ENCODE measurements around the gene NAV3.

DNA sequence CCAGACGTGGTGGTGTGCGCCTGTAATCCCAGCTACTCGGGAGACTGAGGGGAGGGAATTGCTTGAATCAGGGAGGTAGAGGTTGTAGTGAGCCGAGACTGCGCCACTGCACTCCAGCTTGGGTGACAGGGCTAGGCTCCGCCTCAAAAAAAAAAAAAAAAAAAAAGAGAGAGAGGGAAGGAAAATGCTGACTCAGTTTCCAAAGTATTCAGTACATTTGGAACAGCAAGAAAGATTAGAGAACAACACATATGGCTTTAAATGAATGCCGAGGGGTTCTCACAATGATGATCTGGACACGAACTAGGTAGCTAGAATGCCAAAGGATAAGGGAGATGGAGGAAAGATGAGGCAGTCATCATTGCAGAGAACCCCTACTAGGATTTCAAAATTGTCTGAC lies 97.4 kb downstream of the NAV3 start:
- TF ChIP-seq, protein P1, sequence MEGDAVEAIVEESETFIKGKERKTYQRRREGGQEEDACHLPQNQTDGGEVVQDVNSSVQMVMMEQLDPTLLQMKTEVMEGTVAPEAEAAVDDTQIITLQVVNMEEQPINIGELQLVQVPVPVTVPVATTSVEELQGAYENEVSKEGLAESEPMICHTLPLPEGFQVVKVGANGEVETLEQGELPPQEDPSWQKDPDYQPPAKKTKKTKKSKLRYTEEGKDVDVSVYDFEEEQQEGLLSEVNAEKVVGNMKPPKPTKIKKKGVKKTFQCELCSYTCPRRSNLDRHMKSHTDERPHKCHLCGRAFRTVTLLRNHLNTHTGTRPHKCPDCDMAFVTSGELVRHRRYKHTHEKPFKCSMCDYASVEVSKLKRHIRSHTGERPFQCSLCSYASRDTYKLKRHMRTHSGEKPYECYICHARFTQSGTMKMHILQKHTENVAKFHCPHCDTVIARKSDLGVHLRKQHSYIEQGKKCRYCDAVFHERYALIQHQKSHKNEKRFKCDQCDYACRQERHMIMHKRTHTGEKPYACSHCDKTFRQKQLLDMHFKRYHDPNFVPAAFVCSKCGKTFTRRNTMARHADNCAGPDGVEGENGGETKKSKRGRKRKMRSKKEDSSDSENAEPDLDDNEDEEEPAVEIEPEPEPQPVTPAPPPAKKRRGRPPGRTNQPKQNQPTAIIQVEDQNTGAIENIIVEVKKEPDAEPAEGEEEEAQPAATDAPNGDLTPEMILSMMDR (IDR thresholded peaks at IDR 0.05; ENCODE audit: low read depth, low read length): no peak
- TF ChIP-seq EZH2phosphoT487 (IDR thresholded peaks at IDR 0.05; ENCODE audit: low read depth): no peak

Measured in OCI-LY3 (cell line).